ENCODE results near the gene ASTN2.
"Not testable (repeated sequence)": the region's sequence is repeated elsewhere in the genome, so short reads cannot be mapped to it uniquely, and the experiment has no call there.

The ASTN2 gene

DNA sequence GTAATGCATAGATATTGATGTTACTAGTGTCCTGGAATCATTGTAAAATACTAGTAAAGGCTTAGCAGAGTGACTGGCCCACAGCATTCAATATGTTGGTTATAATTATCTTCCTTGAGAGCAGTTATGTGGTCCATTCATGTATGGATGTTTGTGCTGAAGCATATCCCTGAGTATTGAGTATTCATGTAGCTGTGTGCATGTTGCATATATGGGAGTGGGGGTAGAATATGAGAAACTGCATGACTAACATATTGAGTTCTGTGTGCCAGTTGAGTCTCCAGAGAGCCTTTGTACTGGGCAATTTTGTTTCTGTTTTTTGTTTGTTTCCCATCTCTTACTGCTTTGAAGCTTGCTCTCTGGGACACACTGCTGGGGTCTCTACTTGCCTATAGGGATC lies 950.4 kb downstream of the ASTN2 start:
- no peak for DNase-seq (ENCODE audit: low read depth in 3 of 3)

DNA sequence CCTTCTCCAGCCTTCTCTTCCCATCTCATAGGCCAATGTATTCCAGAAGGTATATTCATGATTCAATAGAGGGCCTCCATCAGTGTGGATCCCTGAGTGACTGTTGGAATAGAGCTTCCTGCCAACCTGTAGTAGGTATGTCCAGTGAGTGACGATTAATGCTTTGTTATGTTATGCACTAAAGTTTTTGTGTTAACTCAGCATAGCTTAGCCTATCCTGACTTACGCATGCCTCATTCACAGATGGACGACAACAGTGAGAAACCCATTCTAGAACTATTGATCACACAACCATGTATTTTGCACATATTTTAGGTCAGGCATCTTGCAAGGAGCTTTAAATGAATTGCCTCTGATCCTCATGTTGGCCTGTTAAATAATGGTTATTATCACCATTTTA lies 953.2 kb downstream of the ASTN2 start:
- no peak for DNase-seq (ENCODE audit: low read depth in 3 of 3)

DNA sequence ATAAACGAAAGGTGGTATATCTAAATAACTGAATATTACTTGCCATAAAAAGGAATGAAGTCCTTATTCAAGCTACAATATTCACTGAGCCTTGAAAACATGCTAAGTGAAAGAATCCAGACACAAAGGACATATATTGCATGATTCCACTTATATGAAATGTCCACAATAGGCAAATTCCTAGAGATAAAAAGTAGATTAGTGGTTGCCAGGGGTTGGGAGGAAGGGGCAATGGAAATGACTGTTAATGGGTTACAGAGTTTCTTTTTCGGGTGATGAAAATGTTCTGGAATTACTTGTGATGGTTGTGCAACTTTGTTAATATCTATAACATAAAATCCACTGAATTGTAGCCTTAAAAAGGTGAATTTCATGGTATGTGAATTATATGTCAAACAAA lies 954.8 kb downstream of the ASTN2 start:
- no peak for DNase-seq (ENCODE audit: low read depth in 3 of 3)

DNA sequence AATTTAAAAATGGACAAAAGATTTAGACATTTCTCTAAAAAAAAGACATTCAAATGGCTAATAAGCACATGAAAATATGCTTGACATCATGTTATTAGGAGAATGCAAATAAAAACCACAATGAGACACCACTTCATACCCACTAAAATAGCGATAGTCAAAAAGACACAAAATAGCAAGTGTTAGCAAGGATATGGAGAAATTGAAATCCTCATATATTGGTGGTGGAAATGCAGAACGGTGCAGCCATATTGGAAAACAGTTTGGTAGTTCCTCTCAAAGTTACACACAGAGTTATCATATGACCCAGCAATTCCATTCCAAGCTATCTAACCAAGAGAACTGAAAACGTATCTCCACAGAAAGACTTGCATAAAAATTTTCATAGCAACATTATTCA lies 955.3 kb downstream of the ASTN2 start:
- DNase-seq (ENCODE audit: low read depth in 3 of 3), result no peak

DNA sequence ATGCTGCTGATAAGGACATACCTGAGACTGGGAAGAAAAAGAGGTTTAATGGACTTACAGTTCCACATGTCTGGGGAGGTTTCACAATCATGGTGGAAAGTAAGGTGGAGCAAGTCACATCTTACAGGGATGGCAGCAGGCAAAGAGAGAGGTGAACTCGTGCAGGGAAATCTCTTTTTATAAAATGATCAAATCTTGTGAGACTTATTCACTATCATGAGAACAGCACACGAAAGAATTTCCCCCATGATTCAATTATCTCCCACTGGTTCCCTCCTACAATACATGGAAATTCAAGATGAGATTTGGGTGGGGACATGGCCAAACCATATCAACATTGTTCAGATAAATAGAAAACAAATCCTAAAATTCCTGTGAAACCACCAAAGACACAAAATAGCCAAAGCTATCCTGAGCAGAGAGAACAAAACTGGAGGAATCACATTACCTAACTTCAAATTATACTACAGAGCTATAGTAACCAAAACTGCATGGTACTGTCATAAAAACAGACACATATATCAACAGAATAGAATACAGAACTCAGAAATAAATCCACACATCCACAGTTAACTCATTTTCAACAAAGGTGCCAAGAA lies 958.3 kb downstream of the ASTN2 start:
- DNase-seq (ENCODE audit: low read depth in 3 of 3), result no peak

DNA sequence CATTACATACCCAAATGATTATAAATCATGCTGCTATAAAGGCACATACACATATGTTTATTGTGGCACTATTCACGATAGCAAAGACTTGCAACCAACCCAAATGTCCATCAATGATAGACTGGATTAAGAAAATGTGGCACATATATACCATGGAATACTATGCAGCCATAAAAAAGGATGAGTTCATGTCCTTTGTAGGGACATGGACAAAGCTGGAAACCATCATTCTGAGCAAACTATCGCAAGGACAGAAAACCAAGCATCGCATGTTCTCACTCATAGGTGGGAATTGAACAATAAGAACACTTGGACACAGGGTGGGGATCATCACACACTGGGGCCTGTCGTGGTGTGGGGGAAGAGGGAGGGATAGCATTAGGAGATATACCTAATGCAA lies 960.3 kb downstream of the ASTN2 start:
- DNase-seq (ENCODE audit: low read depth in 3 of 3), result not testable (repeated sequence)

DNA sequence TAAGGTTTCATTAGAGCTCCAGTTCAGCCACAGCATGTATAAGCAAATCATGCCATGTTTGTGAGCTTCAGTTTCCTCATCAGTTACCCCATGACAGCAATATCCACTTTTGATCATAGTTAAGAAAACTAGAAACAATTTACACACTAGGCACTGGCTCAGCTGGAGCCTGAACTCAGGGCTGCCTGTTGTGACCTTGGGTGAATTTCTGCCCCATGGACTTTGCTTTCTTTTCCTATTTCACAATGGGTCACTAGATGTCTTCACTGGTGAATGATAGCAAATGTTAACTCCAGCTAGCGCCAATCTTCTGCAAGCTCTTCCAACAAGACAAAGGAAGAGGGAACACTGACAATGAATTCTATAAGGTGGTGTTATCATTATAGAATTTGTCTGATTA lies 961.1 kb downstream of the ASTN2 start:
- no peak for DNase-seq (ENCODE audit: low read depth in 3 of 3)

DNA sequence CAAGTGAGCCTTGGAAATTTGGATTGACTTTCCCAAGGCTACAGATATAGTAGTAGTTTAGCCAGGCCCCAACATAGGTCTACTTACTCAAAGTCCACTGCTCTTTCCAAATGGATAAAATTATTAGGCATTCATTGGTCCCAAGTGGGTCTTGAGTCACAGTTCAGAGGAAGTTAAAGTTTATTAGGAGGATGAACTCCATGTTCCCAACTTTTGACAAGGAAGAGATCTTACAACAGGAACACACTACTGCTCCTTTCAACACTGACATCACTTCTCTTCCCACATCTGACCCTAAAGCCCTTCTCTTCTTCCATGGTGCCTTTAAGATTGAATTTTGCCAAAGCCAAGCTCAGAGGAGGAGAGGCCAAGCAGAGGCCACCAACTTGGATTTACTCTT lies 962.2 kb downstream of the ASTN2 start:
- DNase-seq (ENCODE audit: low read depth in 3 of 3), result no peak

DNA sequence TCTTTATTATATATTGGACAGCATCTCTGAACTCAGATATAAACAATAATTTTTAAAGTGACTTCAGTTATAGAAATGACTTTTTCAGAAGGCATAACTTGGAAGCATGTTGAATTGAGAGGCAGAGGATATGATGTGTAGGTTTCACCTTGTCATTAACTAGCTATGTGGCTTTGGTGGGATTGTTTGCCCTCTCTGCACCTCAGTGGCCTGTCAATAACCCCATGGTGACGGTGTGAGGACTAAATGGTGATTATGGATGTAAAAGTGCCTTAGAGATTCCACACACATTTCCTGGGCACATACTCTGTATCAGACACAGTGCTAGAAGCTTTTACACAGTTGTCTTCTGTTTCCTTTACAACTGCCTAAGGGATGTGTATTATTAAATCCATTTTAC lies 962.6 kb downstream of the ASTN2 start:
- no peak for DNase-seq (ENCODE audit: low read depth in 3 of 3)

DNA sequence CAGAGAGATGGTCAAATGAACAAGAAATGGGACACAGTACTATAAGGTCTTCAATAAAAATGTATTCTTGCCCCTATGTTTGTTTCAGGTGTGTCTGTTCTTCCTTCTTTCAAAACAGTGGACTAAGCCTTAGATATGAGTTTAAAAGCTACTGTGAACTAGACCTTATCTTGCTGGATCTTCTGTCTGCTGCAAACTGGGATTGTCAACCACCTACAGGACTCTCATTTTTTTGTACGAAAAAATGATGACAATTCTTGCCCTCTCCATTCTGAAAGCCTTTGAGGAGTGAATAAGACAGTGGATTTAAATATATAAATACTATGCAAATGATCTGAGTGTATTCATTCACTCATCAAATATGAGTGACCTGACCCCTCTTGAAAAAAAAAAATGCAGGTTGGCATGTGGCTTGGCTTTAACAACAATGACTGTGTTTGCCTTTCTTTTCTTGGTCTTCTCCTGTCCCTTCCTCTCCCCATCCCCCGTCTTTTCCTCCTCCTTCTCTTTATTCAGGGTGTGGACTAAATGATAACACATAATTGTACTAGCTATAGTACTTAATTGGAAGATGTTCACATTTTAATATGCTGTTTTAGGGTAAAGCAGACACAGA lies 963.2 kb downstream of the ASTN2 start:
- DNase-seq (ENCODE audit: low read depth in 3 of 3), result no peak

DNA sequence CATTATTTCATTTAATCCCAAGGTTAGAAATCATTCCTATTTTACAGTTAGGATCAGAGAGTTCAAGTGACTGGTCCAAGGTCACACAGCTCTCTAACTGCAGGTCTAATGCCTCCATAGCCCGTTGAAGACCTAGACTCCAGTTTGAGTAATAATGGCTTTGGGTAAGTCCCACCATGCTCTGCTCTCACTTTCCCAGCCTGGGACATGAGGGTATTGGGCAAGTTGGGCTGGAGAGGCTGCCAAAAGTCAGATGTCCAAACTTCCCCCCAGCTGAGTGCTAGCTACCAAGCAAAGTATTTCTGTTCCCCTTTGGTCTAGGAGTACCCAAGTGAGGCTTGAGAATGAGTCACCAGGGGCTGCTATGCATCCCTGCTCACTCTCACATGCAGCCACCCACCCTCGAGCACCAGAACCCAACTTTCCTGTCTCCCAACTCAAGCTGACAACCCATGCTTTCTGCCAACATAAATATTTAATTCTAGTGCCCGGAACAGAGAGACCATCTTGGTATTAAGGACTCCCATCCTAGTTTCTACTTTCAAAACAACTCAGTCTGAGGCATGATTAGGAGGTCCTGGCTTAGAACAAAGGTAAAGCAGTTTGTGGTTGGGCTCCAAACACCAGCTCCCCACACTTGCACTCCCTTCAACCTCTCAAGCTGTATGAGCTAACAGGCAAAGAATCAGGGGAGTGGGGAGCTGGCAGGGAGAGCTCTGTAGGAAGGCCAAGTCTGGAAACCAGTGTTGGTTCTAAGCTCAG lies 964.3 kb downstream of the ASTN2 start:
- DNase-seq (ENCODE audit: low read depth in 3 of 3), result no peak

DNA sequence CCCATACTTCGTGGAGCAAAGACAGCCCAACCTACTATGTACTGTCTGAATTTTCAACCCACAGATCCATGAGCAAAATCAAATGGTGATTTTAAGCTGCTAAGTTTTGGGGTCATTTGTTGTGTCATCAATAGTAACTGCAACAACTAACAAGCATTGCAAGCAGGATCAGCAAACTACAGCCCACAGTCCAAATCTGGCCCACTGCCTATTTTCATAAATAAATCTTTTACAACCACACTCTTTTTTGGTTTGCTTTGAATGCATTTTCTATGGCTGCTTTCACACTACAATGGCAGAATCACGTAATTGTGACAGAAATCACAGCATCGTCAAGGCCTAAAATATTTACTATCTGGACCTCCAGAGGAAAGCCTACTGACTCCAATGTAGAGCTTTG lies 964.9 kb downstream of the ASTN2 start:
- no peak for DNase-seq (ENCODE audit: low read depth in 3 of 3)

DNA sequence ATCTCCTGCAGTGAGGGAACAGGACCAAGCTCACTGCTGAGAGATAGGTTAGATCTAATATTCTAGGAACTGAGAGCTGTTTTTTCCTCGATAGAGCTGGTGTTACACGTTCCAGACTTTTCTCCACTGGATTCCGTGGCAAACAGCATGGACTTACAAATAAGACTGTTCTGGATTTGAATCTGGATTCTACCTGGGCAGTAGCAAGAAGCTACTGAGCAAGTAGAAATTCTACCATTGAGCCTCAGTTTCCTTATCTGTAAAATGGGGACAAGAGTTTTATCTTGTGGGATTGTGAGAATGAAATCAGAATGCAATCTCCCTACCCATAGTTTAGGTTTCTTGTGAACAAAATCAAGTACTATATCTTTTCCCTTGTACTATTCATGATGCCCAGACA lies 966.4 kb downstream of the ASTN2 start:
- DNase-seq (ENCODE audit: low read depth in 3 of 3), result no peak

DNA sequence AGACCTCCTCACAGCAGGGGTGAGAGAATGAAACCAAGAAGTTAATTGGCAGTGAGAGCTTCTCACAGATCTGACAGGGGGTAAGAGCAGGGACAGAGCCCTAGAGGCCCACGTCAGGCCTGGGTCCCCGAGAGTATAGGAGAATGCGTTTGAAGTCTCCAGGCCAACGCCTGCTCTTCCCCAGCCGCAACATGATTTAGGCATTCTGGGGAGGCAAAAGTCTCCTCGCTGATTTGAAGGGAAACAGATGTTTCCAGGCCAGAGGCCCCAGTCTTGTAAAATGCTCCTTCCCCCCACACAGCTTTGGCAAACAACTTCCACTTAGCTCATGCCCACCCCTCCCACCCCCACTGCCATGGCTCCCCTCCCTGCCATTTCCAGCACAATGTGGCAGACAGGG lies 966.9 kb downstream of the ASTN2 start:
- no peak for DNase-seq (ENCODE audit: low read depth in 3 of 3)

DNA sequence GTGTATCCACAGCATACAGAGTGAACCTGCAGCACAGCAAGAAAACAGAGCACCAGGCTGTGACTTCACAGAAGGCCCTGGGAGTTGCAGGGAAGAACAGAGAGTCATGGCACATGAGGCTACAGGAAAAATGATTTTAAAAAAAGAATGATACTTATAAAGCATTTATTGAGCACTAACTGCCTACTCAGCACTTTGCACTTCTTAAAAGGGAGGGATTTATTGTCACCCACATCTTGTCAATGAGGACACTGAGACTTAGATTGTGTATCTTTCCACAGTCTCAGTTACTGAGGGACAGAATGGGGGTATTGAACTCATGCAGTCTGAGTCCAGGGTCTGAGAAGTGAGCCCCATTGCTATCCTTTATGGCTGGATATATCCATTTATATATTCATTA lies 972.3 kb downstream of the ASTN2 start:
- DNase-seq (ENCODE audit: low read depth in 3 of 3), result no peak

DNA sequence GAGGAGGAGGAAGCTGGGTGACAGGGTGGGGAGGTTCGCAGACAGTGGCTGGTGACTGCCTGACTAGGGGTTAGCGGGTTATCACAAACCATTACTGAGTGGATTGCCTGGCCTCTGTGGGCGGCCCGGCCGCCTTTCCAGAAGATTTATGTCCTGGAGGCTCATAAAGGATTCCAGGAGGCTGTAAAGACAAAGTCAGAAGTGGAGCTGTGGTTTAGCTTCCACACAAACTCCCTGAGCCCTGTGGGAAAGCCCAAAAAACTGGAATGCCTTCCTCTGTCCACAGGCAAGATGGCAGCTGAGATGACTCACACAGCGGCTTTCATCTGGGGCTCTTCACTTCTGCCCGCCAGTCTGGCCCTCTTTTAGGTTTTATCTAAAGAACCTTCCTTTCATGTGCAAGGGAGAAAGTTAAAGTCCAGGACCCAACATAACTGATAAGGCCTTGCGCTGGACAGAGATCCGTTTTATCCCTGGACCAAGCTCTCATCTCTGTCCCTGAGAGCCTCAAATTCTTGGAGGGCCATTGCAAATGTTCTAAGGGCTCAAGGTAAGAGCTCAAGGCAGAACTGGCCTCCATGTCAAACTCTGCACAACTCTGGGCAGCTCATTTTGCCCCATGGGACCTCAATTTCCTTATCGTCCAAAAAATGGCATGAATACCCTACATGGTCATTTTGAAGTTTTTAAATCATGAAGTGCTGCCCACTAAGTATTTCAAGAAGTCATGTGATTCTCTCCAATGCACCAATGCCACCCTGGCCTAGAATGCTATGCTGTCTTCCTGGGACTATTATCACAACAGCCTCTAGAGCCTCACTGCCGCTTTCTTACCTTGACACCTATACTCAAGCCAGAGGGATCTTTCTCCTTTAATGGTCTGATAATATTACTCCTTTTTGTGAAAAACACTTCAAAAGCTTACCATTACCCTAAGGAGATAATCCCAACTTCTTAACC lies 977.2 kb downstream of the ASTN2 start:
- no peak for DNase-seq (ENCODE audit: low read depth in 3 of 3)

DNA sequence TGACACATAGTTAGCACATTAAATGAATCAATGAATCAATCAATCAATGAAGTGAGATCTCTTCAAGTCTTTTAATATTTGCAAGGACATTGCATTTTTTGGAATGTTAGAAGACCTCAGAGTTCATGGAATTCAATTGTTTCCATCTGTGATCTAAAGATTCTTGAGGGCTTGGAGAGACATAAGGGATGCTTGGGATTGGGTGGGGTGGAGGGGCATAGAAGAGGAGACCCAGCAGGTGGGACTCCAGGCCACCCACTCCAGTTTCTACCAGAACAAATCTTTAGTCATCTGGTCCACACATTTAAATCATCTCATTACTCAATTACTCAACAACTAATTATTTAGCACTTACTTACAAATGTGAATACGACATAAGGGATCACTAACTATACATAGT lies 978.7 kb downstream of the ASTN2 start:
- no peak for DNase-seq (ENCODE audit: low read depth in 3 of 3)

DNA sequence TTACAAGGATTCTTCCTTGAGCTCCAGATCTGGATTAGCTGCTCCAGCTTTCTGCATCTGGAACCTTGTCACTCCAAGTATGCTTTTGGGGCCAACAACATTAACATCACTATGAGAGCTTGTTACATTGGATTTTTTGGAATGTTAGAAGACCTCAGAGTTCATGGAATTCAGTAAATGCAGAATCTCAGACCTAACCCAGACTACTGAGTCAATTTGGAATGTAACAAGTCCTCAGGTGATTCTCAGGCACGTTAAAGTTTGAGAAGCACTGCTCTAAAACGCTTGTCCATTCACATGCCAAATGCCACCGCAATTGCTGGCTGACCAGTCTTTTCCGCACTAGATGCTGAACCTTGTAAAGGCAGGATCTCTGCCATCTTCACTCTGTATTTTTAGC lies 979.2 kb downstream of the ASTN2 start:
- no peak for DNase-seq (ENCODE audit: low read depth in 3 of 3)

DNA sequence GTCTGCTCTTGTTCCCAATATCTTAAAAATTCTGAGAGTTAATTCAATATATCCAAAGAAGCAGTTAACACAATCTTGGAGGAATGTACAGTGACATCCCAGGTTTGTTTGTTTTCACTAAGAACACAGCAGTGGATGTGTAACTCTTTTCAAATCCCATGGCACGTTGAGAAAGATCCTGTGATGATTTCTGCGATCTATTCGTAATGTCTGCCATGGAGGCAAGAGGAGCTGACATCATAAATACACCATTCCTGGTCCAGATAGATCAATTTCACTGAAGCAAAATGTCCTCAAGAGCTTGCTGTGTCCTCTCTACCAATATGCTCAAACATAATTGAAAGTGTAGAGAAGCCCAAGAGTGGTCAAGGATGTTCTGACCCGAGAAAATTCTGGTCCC lies 980.5 kb downstream of the ASTN2 start:
- no peak for DNase-seq (ENCODE audit: low read depth in 3 of 3)

DNA sequence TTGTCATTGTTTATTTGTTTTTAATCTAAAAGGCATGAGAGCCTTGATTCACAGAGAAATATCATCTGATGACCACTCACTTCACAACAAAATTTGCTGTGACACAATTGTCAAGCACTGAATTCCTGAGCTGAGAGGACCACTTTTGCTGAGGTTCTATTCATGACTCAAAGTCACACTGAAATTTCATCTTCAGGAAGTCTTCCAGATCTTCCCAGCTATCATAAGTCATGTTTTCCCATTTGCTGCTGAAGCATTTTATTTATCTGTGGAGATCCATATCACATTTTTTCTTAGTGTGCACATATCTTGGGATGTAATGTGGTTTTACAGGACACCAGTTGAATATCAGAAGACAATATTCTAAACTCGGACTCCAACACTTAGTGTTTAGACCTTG lies 982.8 kb downstream of the ASTN2 start:
- DNase-seq (ENCODE audit: low read depth in 3 of 3), result no peak

DNA sequence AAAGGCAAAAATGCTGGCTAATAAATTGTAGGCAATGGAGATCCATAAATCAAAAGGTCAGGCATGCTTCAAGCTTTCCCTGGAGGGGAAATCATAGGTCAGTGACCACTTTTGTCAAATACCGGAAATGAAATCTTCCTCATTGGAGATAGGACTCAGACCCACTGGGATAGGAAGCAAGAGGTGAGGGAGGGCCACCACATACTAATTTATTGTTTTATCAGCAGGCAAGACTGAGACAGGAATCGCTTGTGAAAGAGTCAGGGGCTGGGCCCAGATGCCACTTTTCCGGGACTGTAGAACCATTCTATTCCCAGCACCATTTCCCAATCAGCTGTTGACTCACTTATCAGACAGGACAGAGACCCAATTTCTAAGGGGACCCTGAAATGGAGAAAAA lies 984.0 kb downstream of the ASTN2 start:
- no peak for DNase-seq (ENCODE audit: low read depth in 3 of 3)

DNA sequence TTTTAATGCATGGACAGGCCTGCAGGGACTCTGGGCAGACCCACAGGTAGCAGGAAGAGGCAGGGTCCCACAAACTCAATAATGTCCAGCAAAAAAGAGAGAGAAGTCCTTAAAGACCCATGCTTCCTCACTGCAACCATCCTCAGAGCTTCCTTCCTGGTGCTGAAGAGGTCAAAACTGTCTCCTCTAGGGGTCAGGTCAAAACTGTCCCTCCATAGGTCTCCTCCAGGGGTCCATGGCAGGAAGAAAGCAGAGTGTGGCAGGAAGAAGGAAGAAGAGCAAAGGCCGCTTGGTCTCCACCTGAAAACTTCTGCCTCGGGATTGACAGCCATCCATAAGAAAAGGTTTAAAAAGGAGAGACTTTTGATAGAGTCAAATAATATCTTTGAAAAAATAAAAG lies 989.6 kb downstream of the ASTN2 start:
- DNase-seq (ENCODE audit: low read depth in 3 of 3), result no peak

All from stimulated activated CD4-positive, alpha-beta T cell treated with anti-CD3 and anti-CD28 coated beads, TNF-alpha, amount 100 ng/mL, for 24 hours (primary cell).